A549 (cell line): ENCODE results near the gene SYMPK. TPM values are rescaled to one million over a fixed set of nuclear protein-coding genes. Genes with fewer than 3 reads are reported as not detected.

Experiments
- ATAC-seq, 2 experiments: fragments of 200-7000 bp in 1 of 2; fragments of >200 bp in 1 of 2; cut with Nextera tagmentation in 1 of 2; cut with Tn5 transposase in 1 of 2; 3 replicates each; pipeline versions ENCODE4 v1.8.0 to v1.9.1; 2018 to 2020; ENCODE audit warnings: mild to moderate bottlenecking in 1 of 2, moderate library complexity in 1 of 2
- CTCF ChIA-PET: fragments of 300-600 bp; sonication (Branson Sonifier 250); formaldehyde crosslinking; extraction: SDS; loops from one replicate; lab custom pipeline; 2021; ENCODE audit warnings: antibody characterized with exemption, inconsistent platforms; lab: Yijun Ruan, JAX
- POLR2A ChIA-PET: fragments of 350-600 bp; formaldehyde crosslinking; extraction: SDS; loops from one replicate; lab custom pipeline; 2021; ENCODE audit warnings: antibody characterized with exemption, inconsistent platforms; lab: Yijun Ruan, JAX
- DNase-seq, 2 experiments: peaks; one replicate each; pipeline versions ENCODE4 v3.0.0 to v3.0.0-alpha.2; 2011 to 2016; ENCODE audit warnings: low read depth in 1 of 2, low spot score in 1 of 2
- FAIRE-seq: peaks from 2 replicates; lab custom pipeline; 2011; peaks lifted over from hg19 to GRCh38; lab: Jason Lieb, UNC
- H3K27ac ChIP-seq, 2 experiments: fragments of >200 bp; sonication (Bioruptor Twin); formaldehyde crosslinking; 3 replicates each; pipeline ENCODE4 v1.5.1; 2016 to 2017
- H3K4me1 ChIP-seq: fragments of >200 bp; sonication (Bioruptor Twin); formaldehyde crosslinking; 3 replicates; pipeline ENCODE4 v1.6.1; 2016
- H3K4me2 ChIP-seq: fragments of >200 bp; sonication (Bioruptor Twin); formaldehyde crosslinking; 3 replicates; pipeline ENCODE4 v1.6.1; 2016
- H3K4me3 ChIP-seq: fragments of >200 bp; sonication (Bioruptor Twin); formaldehyde crosslinking; 3 replicates; pipeline ENCODE4 v1.5.1; 2016
- H3K9me3 ChIP-seq: fragments of >200 bp; sonication (Bioruptor Twin); formaldehyde crosslinking; 3 replicates; pipeline ENCODE4 v1.6.1; 2016
- BCL3 ChIP-seq: fragments of >200 bp; sonication (Bioruptor Twin); formaldehyde crosslinking; IDR thresholded peaks from 3 replicates; pipeline ENCODE4 v1.6.1; 2016
- BHLHE40 ChIP-seq: IDR thresholded peaks from 2 replicates; pipeline ENCODE4 v1.6.1; 2012; ENCODE audit warnings: low read depth, low read length, inconsistent platforms
- CHD2 ChIP-seq: fragments of 150-350 bp; IDR thresholded peaks from 2 replicates; pipeline ENCODE4 v1.6.1; 2014; ENCODE audit warnings: low read length; ENCODE audit not compliant: partially characterized antibody
- ELK1 ChIP-seq: fragments of 150-350 bp; IDR thresholded peaks from 2 replicates; pipeline ENCODE4 v1.6.1; 2014; ENCODE audit warnings: low read depth, mild to moderate bottlenecking, low read length
- ESRRA ChIP-seq: fragments of 150-350 bp; IDR thresholded peaks from 2 replicates; pipeline ENCODE4 v1.6.1; 2014; ENCODE audit warnings: mild to moderate bottlenecking, low read length, borderline replicate concordance
- HDAC2 ChIP-seq: fragments of 200-600 bp; sonication (generic); IDR thresholded peaks from 2 replicates; pipeline ENCODE4 v1.6.1; 2016
- HEYL ChIP-seq: fragments of 250-450 bp; sonication (Bioruptor Pico); IDR thresholded peaks from 2 replicates; pipeline ENCODE4 v1.8.0; 2021; ENCODE audit warnings: mild to moderate bottlenecking, moderate library complexity
- HOXA7 ChIP-seq: fragments of 250-450 bp; sonication (Bioruptor Pico); IDR thresholded peaks from 2 replicates; pipeline ENCODE4 v1.5.0; 2020; ENCODE audit warnings: mild to moderate bottlenecking, moderate library complexity
- JUN ChIP-seq, 2 experiments: fragments of >200 bp; sonication (Bioruptor Twin); formaldehyde crosslinking; IDR thresholded peaks; 2 replicates in 1 of 2; 3 replicates in 1 of 2; pipeline ENCODE4 v1.6.1; 2016 to 2017
- KDM1A ChIP-seq: fragments of 200-600 bp; sonication (generic); IDR thresholded peaks from 2 replicates; pipeline ENCODE4 v1.6.1; 2016; ENCODE audit warnings: low read depth, mild to moderate bottlenecking
- KDM5A ChIP-seq: fragments of 200-600 bp; sonication (generic); IDR thresholded peaks from 2 replicates; pipeline ENCODE4 v1.6.1; 2016; ENCODE audit warnings: antibody characterized with exemption, mild to moderate bottlenecking
- MAFK ChIP-seq: fragments of 450-650 bp; IDR thresholded peaks from 2 replicates; pipeline ENCODE4 v1.6.1; 2014; ENCODE audit not compliant: partially characterized antibody
- MAX ChIP-seq: IDR thresholded peaks from 2 replicates; pipeline ENCODE4 v1.6.1; 2012
- PHF8 ChIP-seq: fragments of 200-600 bp; sonication (generic); IDR thresholded peaks from 2 replicates; pipeline ENCODE4 v1.6.1; 2016; ENCODE audit warnings: low read depth, mild to moderate bottlenecking, antibody characterized with exemption, moderate library complexity, borderline replicate concordance
- POLR2A ChIP-seq: IDR thresholded peaks from 2 replicates; pipeline ENCODE4 v1.6.1; 2012; ENCODE audit warnings: mild to moderate bottlenecking, low read length
- POLR2AphosphoS2 ChIP-seq: conservative IDR thresholded peaks from 2 replicates; pipeline ENCODE4 v1.6.1; 2012; ENCODE audit warnings: low read length, improper control_type of control experiment, inconsistent platforms
- RARB ChIP-seq: fragments of 250-450 bp; sonication (Bioruptor Pico); IDR thresholded peaks from 2 replicates; pipeline ENCODE4 v1.8.0; 2021; ENCODE audit warnings: mild to moderate bottlenecking, moderate library complexity
- RCOR1 ChIP-seq: fragments of 150-350 bp; IDR thresholded peaks from 2 replicates; pipeline ENCODE4 v1.6.1; 2014; ENCODE audit warnings: antibody characterized with exemption, low read length, low read depth
- REST ChIP-seq: fragments of 200-600 bp; sonication (generic); IDR thresholded peaks from 2 replicates; pipeline ENCODE4 v1.6.1; 2016; ENCODE audit warnings: antibody characterized with exemption, mild to moderate bottlenecking, moderate library complexity
- TP53 ChIP-seq: fragments of 250-450 bp; sonication (Bioruptor Pico); IDR thresholded peaks from 2 replicates; pipeline ENCODE4 v1.5.0; 2021; ENCODE audit warnings: mild to moderate bottlenecking, moderate library complexity
- USF2 ChIP-seq: fragments of 450-650 bp; IDR thresholded peaks from 2 replicates; pipeline ENCODE4 v1.6.1; 2014; ENCODE audit warnings: antibody characterized with exemption
- ZFP36 ChIP-seq: fragments of 450-650 bp; IDR thresholded peaks from 2 replicates; pipeline ENCODE4 v1.6.1; 2014; ENCODE audit warnings: borderline replicate concordance; ENCODE audit not compliant: partially characterized antibody
- ZSCAN20 ChIP-seq: fragments of 250-450 bp; sonication (Bioruptor Pico); IDR thresholded peaks from 2 replicates; pipeline ENCODE4 v1.8.0; 2022; ENCODE audit warnings: mild to moderate bottlenecking, moderate library complexity
- WGBS: methylation state at CpG from one replicate; pipeline ENCODE4 v1.1.6; 2017; ENCODE audit errors: missing lambda C conversion rate; 5-methylcytosine and 5-hydroxymethylcytosine counted together
- polyA minus RNA-seq: library from RNA; depleted of rRNA, polyadenylated mRNA; stranded (reverse); fragments of >200 nt; gene quantifications from 2 replicates; pipeline ENCODE4 v1.2.3, GENCODE V29; 2011; rRNA and poly(A)+ RNA removed
- polyA plus RNA-seq, 4 experiments: library from polyadenylated mRNA; depleted of rRNA in 3 of 4; stranded (reverse); fragments of >200 nt; fragmentation: RNase III in 1 of 4; extraction: RNeasy Plus Mini Kit Qiagen cat#74134 plus additional on column Dnase treatment in 1 of 4; gene quantifications; 2 replicates in 3 of 4; 3 replicates in 1 of 4; pipeline ENCODE4 v1.2.3, GENCODE V29; 2011 to 2017

The SYMPK gene
- polyA plus RNA-seq (2011; rRNA removed) (92.6 and 105 TPM in 2 replicates), polyA plus RNA-seq (2017; fragmentation: RNase III; extraction: RNeasy Plus Mini Kit Qiagen cat#74134 plus additional on column Dnase treatment) (57.8 to 61.9 TPM (median 58.1 TPM) in 3 replicates), polyA minus RNA-seq (125 and 128 TPM in 2 replicates)
- polyA plus RNA-seq (2012; cell fraction: cytosol; rRNA removed), result 102 and 122 TPM in 2 replicates
- 262 and 328 TPM in 2 replicates for polyA plus RNA-seq (2012; cell fraction: nucleus; rRNA removed)

GRCh38 chr19:45862564-45863334, at the start of gene SYMPK:
SYMPK (minus strand) TSS chr19:45863147; CDS start chr19:45854495, 8,652 bp downstream.
- H3K9me3 ChIP-seq, result no peaks in the 10 kb centered on the region
- H3K27ac ChIP-seq, result peak within 1 kb of the TSS; percentile 88
- CTCF ChIA-PET, result interaction anchor here (0.6 to 11.3 kb wide), 25 partner anchors 10 to 533 kb away, joined by 3 to 315 read pairs (median 6); partner anchors contain the start of genes DMPK, IRF2BP1 and MYPOP
- TF ChIP-seq ZFP36 (peak; percentile 90), USF2 (peak; percentile 78), MAX (peak; percentile 69), BCL3 (peak; percentile 66; the same call in 2 of the 3 replicates), BHLHE40 (peak; percentile 96), TP53 (CRISPR knock-in tag) (no peak), HEYL (CRISPR knock-in tag) (no peak), ELK1 (no peak), RARB (CRISPR knock-in tag) (no peak), PHF8 (peak; percentile 56; the same call in 1 of the 2 replicates), JUN (IDR thresholded peaks at IDR 0.05) (peak; percentile 20 to 95; a peak in 4 of 5 replicates), KDM1A (peak; percentile 68; the same call in 1 of the 2 replicates), POLR2AphosphoS2 (no peak), KDM5A (peak; percentile 56; the same call in 1 of the 2 replicates), POLR2A (peak; percentile 59), MAFK (no peak)
- under 1% methylated on average over 36 of the region's 65 CpGs for WGBS
- FAIRE-seq (peak; percentile 97), DNase-seq (peak; percentile 99 to 100), ATAC-seq (peak; percentile 92 to 96)
- H3K4me3 ChIP-seq, result peak within 1 kb of the TSS; percentile 71
- POLR2A ChIA-PET, result interaction anchor here (0.5 to 2.7 kb wide), 24 partner anchors 8 to 220 kb away, joined by 3 to 30 read pairs (median 4); partner anchors contain the start of genes CCDC61, IRF2BP1, MYPOP and SIX5
- H3K4me2 ChIP-seq, result peak within 1 kb of the TSS; percentile 89
- H3K4me1 ChIP-seq, result peaks cover 25% of the 10 kb centered on the region

- no peak overlapping the region for H3K27ac ChIP-seq
- no peak overlapping the region for H3K4me3 ChIP-seq
- no peaks in the 10 kb centered on the region for H3K9me3 ChIP-seq
- H3K4me2 ChIP-seq, result no peak overlapping the region
- TF ChIP-seq ZSCAN20 (CRISPR knock-in tag) (no peak), HDAC2 (no peak), BHLHE40 (no peak), KDM5A (no peak), RCOR1 (no peak), CHD2 (no peak), ESRRA (no peak), MAX (no peak), REST (no peak), USF2 (no peak), HOXA7 (CRISPR knock-in tag) (no peak)
- ATAC-seq (peak in 1 of 2 experiments; percentile 31; a peak in 2 of 6 replicates), DNase-seq (no peak), FAIRE-seq (no peak)
- CTCF ChIA-PET, result interaction anchor here (0.9 kb wide), 1 partner anchor 16 kb away, joined by 4 read pairs; no protein-coding TSS in a partner anchor
- POLR2A ChIA-PET, result no interaction called here
- 54% methylated on average over 8 of the region's 8 CpGs for WGBS
- no peaks in the 10 kb centered on the region for H3K4me1 ChIP-seq
These were observed 48.3 kb upstream of the SYMPK start for GRCh38 chr19:45911291-45911690.
